OCI-LY7 (cell line): ENCODE results near the gene PPA1. TPM values are rescaled to one million over a fixed set of nuclear protein-coding genes. Genes with fewer than 3 reads are reported as not detected.
"Not testable (repeated sequence)": the region's sequence is repeated elsewhere in the genome, so short reads cannot be mapped to it uniquely, and the experiment has no call there.

Experiments
- BruUV-seq: library from RNA; stranded (reverse); fragments of 400-500 nt; replicated peaks from 2 replicates; lab custom pipeline; 2021; lab: Mats Ljungman, UMichigan
- CTCF ChIA-PET: fragments of 300-600 bp; sonication (Branson Sonifier 250); formaldehyde crosslinking; loops from one replicate; lab custom pipeline; 2022; ENCODE audit warnings: antibody characterized with exemption; ENCODE audit not compliant: unreplicated experiment; lab: Charles Lee
- POLR2A ChIA-PET: fragments of 300-600 bp; sonication (Branson Sonifier 250); formaldehyde crosslinking; loops from one replicate; lab custom pipeline; 2022; ENCODE audit warnings: antibody characterized with exemption; lab: Charles Lee
- DNase-seq: peaks from one replicate; pipeline ENCODE4 v3.0.0-alpha.2; 2015; ENCODE audit warnings: low spot score
- H2AFZ ChIP-seq: fragments of 200-600 bp; sonication (generic), shearing (Covaris generic); 2 replicates; pipeline ENCODE4 v1.6.1; 2014; ENCODE audit warnings: mild to moderate bottlenecking, antibody characterized with exemption, low read length, moderate library complexity
- H3K27ac ChIP-seq: fragments of 200-600 bp; sonication (generic); 2 replicates; pipeline ENCODE4 v1.5.1; 2014; ENCODE audit warnings: mixed run types, low read depth, mild to moderate bottlenecking, moderate library complexity, low read length, inconsistent platforms; ENCODE audit not compliant: poor library complexity, severe bottlenecking
- H3K36me3 ChIP-seq: fragments of 200-600 bp; sonication (generic); 2 replicates; pipeline ENCODE4 v1.6.1; 2014; ENCODE audit warnings: mild to moderate bottlenecking, antibody characterized with exemption, low read length, moderate library complexity, mixed read lengths; ENCODE audit not compliant: insufficient read depth
- H3K4me1 ChIP-seq: fragments of 200-600 bp; sonication (generic); 2 replicates; pipeline ENCODE4 v1.5.1; 2014; ENCODE audit warnings: mild to moderate bottlenecking, low read length; ENCODE audit not compliant: insufficient read depth, poor library complexity, severe bottlenecking
- H3K4me2 ChIP-seq: fragments of 200-600 bp; sonication (generic); 2 replicates; pipeline ENCODE4 v1.6.1; 2014; ENCODE audit warnings: mild to moderate bottlenecking, low read length
- H3K4me3 ChIP-seq: fragments of 200-600 bp; sonication (generic); 2 replicates; pipeline ENCODE4 v1.5.1; 2014; ENCODE audit warnings: mild to moderate bottlenecking, low read depth, low read length; ENCODE audit not compliant: poor library complexity, severe bottlenecking
- H3K79me2 ChIP-seq: fragments of 200-600 bp; sonication (generic); 2 replicates; pipeline ENCODE4 v1.6.1; 2016; ENCODE audit warnings: low read depth, mild to moderate bottlenecking, low read length, moderate library complexity, mixed read lengths; ENCODE audit not compliant: insufficient read depth
- H3K9me2 ChIP-seq: fragments of 200-600 bp; sonication (generic); 2 replicates; pipeline ENCODE4 v1.6.1; 2016; ENCODE audit warnings: mild to moderate bottlenecking, low read length, mixed read lengths; ENCODE audit not compliant: insufficient read depth
- H3K9me3 ChIP-seq: fragments of 200-600 bp; sonication (generic); 2 replicates; pipeline ENCODE4 v1.6.1; 2014; ENCODE audit warnings: mild to moderate bottlenecking, mixed run types, low read length, mixed read lengths
- H4K20me1 ChIP-seq: fragments of 200-600 bp; sonication (generic); 2 replicates; pipeline ENCODE4 v1.6.1; 2014; ENCODE audit warnings: mild to moderate bottlenecking, antibody characterized with exemption, low read length, moderate library complexity, mixed read lengths; ENCODE audit not compliant: insufficient read depth
- CTCF ChIP-seq: fragments of 200-600 bp; sonication (generic); conservative IDR thresholded peaks from 2 replicates; pipeline ENCODE4 v1.5.1; 2014; ENCODE audit warnings: mild to moderate bottlenecking, antibody characterized with exemption, low read length, moderate library complexity, mixed read lengths
- EZH2phosphoT487 ChIP-seq: fragments of 200-600 bp; sonication (generic); IDR thresholded peaks from 2 replicates; pipeline ENCODE4 v1.6.1; 2018; ENCODE audit warnings: low read depth, borderline replicate concordance, mild to moderate bottlenecking, mixed run types, antibody characterized with exemption, low read length, moderate library complexity, mixed read lengths
- intact Hi-C: fragments of 100-400 bp; cut with micrococcal nuclease; formaldehyde crosslinking; loops from one replicate; pipeline ENCODE4 v1.10.0; 2022; ENCODE audit not compliant: unreplicated experiment
- total RNA-seq, 2 experiments: library from RNA; depleted of rRNA in 1 of 2; stranded (reverse); fragments of >200 nt in 1 of 2; shearing (Covaris generic) in 1 of 2; gene quantifications; 2 replicates each; pipeline ENCODE4 v1.2.3, GENCODE V29; 2014 to 2022

The PPA1 gene
- total RNA-seq, 2 experiments from 2014 or later = 215 to 223 TPM

GRCh38 chr10:70250961-70251680, 17.9 kb upstream of the PPA1 start:
- H2AFZ ChIP-seq = no peak overlapping the region
- intact Hi-C loops = no loop called here
- no peaks in the 10 kb centered on the region for H3K79me2 ChIP-seq
- POLR2A ChIA-PET = no interaction called here
- H3K4me3 ChIP-seq = no peak overlapping the region
- H3K27ac ChIP-seq = no peak overlapping the region
- H3K4me2 ChIP-seq = no peak overlapping the region
- H3K9me2 ChIP-seq = no peaks in the 10 kb centered on the region
- no peaks in the 10 kb centered on the region for H3K36me3 ChIP-seq
- CTCF ChIA-PET = interaction anchor here (0.5 to 0.7 kb wide), 2 partner anchors 73 to 201 kb away, joined by 3 to 4 read pairs; no protein-coding TSS in a partner anchor
- H3K4me1 ChIP-seq = no peaks in the 10 kb centered on the region
- no peaks in the 10 kb centered on the region for H4K20me1 ChIP-seq
- no peak for DNase-seq
- no TSS peak for BruUV-seq
- H3K9me3 ChIP-seq = no peaks in the 10 kb centered on the region; the same call in 1 of the 2 replicates
- TF ChIP-seq EZH2phosphoT487 (no peak), CTCF (no peak)

GRCh38 chr10:70247360-70247759, 14.1 kb upstream of the PPA1 start:
- ChIA-PET CTCF (no interaction called here), POLR2A (interaction anchor here (0.6 kb wide), 1 partner anchor 100 kb away, joined by 4 read pairs; no protein-coding TSS in a partner anchor)
- intact Hi-C loops = no loop called here
- no peaks in the 10 kb centered on the region for H3K9me2 ChIP-seq
- H4K20me1 ChIP-seq = no peaks in the 10 kb centered on the region
- no peaks in the 10 kb centered on the region for H3K36me3 ChIP-seq
- no TSS peak for BruUV-seq
- H3K4me2 ChIP-seq = no peak overlapping the region
- no peak overlapping the region for H2AFZ ChIP-seq
- no peaks in the 10 kb centered on the region; the same call in 1 of the 2 replicates for H3K9me3 ChIP-seq
- no peak overlapping the region for H3K4me3 ChIP-seq
- H3K79me2 ChIP-seq = no peaks in the 10 kb centered on the region
- H3K27ac ChIP-seq = no peak overlapping the region
- DNase-seq = no peak
- peaks cover 5% of the 10 kb centered on the region for H3K4me1 ChIP-seq
- TF ChIP-seq CTCF (no peak), EZH2phosphoT487 (no peak)

- POLR2A ChIA-PET = no interaction called here
- H3K9me2 ChIP-seq = no peaks in the 10 kb centered on the region
- H3K4me2 ChIP-seq = no peak overlapping the region
- intact Hi-C loops = no loop called here
- H3K4me3 ChIP-seq = no peak overlapping the region
- H3K36me3 ChIP-seq = no peaks in the 10 kb centered on the region
- H3K9me3 ChIP-seq = no peaks in the 10 kb centered on the region
- peaks cover 5% of the 10 kb centered on the region for H3K4me1 ChIP-seq
- CTCF ChIA-PET = no interaction called here
- no peak overlapping the region for H2AFZ ChIP-seq
- no peak overlapping the region for H3K27ac ChIP-seq
- H3K79me2 ChIP-seq = no peaks in the 10 kb centered on the region
- TF ChIP-seq EZH2phosphoT487 (no peak), CTCF (no peak)
- no peak for DNase-seq
- no TSS peak for BruUV-seq
- H4K20me1 ChIP-seq = no peaks in the 10 kb centered on the region
Measured at GRCh38 chr10:70241081-70241480, 7.9 kb upstream of the PPA1 start.

- CTCF ChIA-PET, H3K4me3 ChIP-seq: not testable (repeated sequence)
Measured at GRCh38 chr10:70239986-70240385, 6.8 kb upstream of the PPA1 start.

More at GRCh38 chr10:70239986-70240385, 6.8 kb upstream of the PPA1 start:
- H3K79me2 ChIP-seq, H3K4me2 ChIP-seq, H4K20me1 ChIP-seq, H2AFZ ChIP-seq, H3K9me3 ChIP-seq, H3K4me1 ChIP-seq, H3K27ac ChIP-seq, H3K9me2 ChIP-seq, intact Hi-C loops, H3K36me3 ChIP-seq, DNase-seq, POLR2A ChIA-PET, BruUV-seq: not testable (repeated sequence)
